ENCODE measurements around the gene EBP. TPM values are rescaled to one million over a fixed set of nuclear protein-coding genes. Genes with fewer than 3 reads are reported as not detected.

EBP gene
- total and polyA plus RNA-seq, 2 of the 8 experiments (the other 6 are each of a cell fraction or from before 2014, with no cell fraction given) = 143 to 286 TPM

DNA sequence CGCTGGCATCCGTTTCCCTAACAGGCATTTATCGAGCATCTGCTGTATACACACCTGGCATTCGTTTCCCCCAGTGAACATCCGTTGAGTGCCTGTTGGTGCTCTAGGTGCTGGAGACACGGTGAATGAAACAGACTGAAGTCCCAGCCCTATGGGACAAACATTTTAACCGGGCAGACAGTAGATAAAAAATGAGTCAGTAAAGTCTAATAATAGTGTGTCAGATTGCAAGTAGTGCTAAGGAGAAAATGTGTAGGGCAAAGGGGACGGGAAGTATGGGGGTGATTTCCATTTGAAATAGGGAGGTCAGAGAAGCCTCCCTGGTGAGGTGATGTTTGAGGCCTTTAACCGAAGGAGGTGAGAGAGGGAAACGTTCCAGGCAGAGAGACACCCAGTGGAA, 5.3 kb upstream of the EBP start:
- Histone ChIP-seq H3K23me2 (ENCODE audit: low read depth, low read length) (no peaks in the 10 kb centered on the region), H2AK5ac (ENCODE audit: low read depth, low read length) (no peak overlapping the region), H3K79me2 (ENCODE audit: control insufficient read depth in 1 of 2, insufficient read depth in 2 of 2, low read length in 2 of 2) (no peaks in the 10 kb centered on the region), H3K36me3 (ENCODE audit: control insufficient read depth in 2 of 4, insufficient read depth in 4 of 4, low read length in 3 of 4) (peaks cover 0 to 2% (median 0%) of the 10 kb centered on the region in 4 experiments; a peak in 3 of 8 replicates), H3K14ac (ENCODE audit: insufficient read length) (no peak overlapping the region), H3K4ac (replicated peaks; ENCODE audit: insufficient read length, low read depth, low read length) (no peak overlapping the region), H2BK15ac (ENCODE audit: low read length) (no peak overlapping the region), H3K18ac (ENCODE audit: extremely low read depth, low read length) (no peak overlapping the region), H3K4me1 (replicated peaks in 1 of 4; ENCODE audit: control insufficient read depth in 3 of 4, insufficient read depth in 4 of 4, low read length in 3 of 4) (no peaks in the 10 kb centered on the region), H3K27me3 (replicated peaks in 1 of 4; ENCODE audit: control insufficient read depth in 3 of 4, extremely low read depth in 1 of 4, insufficient read depth in 3 of 4, low read length in 3 of 4) (no peaks in the 10 kb centered on the region), H4K91ac (replicated peaks; ENCODE audit: insufficient read length, low read length) (no peak overlapping the region), H2BK12ac (ENCODE audit: low read depth, low read length) (no peak overlapping the region), H3K4me3 (ENCODE audit: extremely low read depth in 1 of 4, insufficient read depth in 2 of 4, low read depth in 3 of 4, low read length in 4 of 4) (no peak overlapping the region), H3K79me1 (ENCODE audit: low read depth, low read length) (no peaks in the 10 kb centered on the region), H2BK120ac (replicated peaks; ENCODE audit: low read depth, low read length) (no peak overlapping the region), H3K23ac (ENCODE audit: insufficient read length) (no peak overlapping the region), H3K9ac (replicated peaks in 1 of 4; ENCODE audit: extremely low read depth in 1 of 4, low read depth in 3 of 4, low read length in 3 of 4) (no peak overlapping the region), H3K56ac (replicated peaks; ENCODE audit: insufficient read length, low read depth, low read length) (no peak overlapping the region), H3K4me2 (ENCODE audit: insufficient read depth in 1 of 2, low read depth in 2 of 2, low read length in 2 of 2) (no peak overlapping the region), H2AFZ (ENCODE audit: low read length) (no peak overlapping the region), H3K27ac (ENCODE audit: low read depth, low read length) (no peak overlapping the region), H3K9me3 (ENCODE audit: insufficient read depth in 2 of 2, low read depth in 1 of 2, low read length in 1 of 2) (no peaks in the 10 kb centered on the region), H2BK5ac (ENCODE audit: low read depth, low read length) (no peak overlapping the region), H4K8ac (ENCODE audit: extremely low read depth, insufficient read depth, low read length) (no peak overlapping the region), H4K5ac (ENCODE audit: insufficient read length, low read depth, low read length) (no peak overlapping the region), H2BK20ac (ENCODE audit: low read length) (no peak overlapping the region), H4K20me1 (replicated peaks in 1 of 2; ENCODE audit: control insufficient read depth in 1 of 2, insufficient read depth in 2 of 2, low read length in 2 of 2) (no peaks in the 10 kb centered on the region)
- POLR2A ChIA-PET (ENCODE audit: partially characterized antibody) = no interaction called here
- FAIRE-seq (no peak), DNase-seq (ENCODE audit: low read depth in 1 of 2, low spot score in 2 of 2) (no peak)
- CTCF ChIA-PET (ENCODE audit: partially characterized antibody) = no interaction called here
- TF ChIP-seq POLR2A (IDR thresholded peaks at IDR 0.05; ENCODE audit: control extremely low read depth in 1 of 2, low read depth in 2 of 2, low read length in 2 of 2) (no peak), CHD2 (IDR thresholded peaks at IDR 0.05; ENCODE audit: low read length) (no peak), PHF8 (conservative IDR thresholded peaks at IDR 0.05; ENCODE audit: low read depth, low read length) (no peak), YY1 (IDR thresholded peaks at IDR 0.05; ENCODE audit: low read depth, low read length) (no peak), SIX5 (IDR thresholded peaks at IDR 0.05; ENCODE audit: low read depth, low read length) (no peak), KDM4A (IDR thresholded peaks at IDR 0.05; ENCODE audit: low read depth, low read length, severe bottlenecking) (no peak), POU5F1 (IDR thresholded peaks at IDR 0.05; ENCODE audit: low read depth, low read length) (no peak)
- WGBS, 2 experiments (ENCODE audit: extremely low coverage in 1 of 2, insufficient coverage in 1 of 2, insufficient read length in 1 of 2, insufficient replicate concordance in 2 of 2, low coverage in 1 of 2, low lambda C conversion rate in 2 of 2, missing lambda C conversion rate in 1 of 2) = 79% methylated on average over 10 of the region's 10 CpGs; no CpG with 5 or more reads in 1 of the 2 experiments
